Psoas muscle (tissue), 8 donors: Measurements from ENCODE around the gene LPAR1. TPM values are rescaled to one million over a fixed set of nuclear protein-coding genes. Genes with fewer than 3 reads are reported as not detected.

Experiments
- ATAC-seq, 4 donors: fragments of 200-7000 bp; cut with Tn5 transposase; one replicate each; pipeline ENCODE4 v1.9.1; 2020; ENCODE audit warnings: moderate library complexity in 3 of 4, mild to moderate bottlenecking in 2 of 4
- DNase-seq, 2 donors: peaks; one replicate each; pipeline ENCODE4 v3.0.0-alpha.2; 2020
- H3K27ac ChIP-seq: fragments of 200-600 bp; one replicate; pipeline ENCODE4 v1.8.0; 2022
- H3K27me3 ChIP-seq, 3 donors: fragments of 200-600 bp in 1 of 3; one replicate each; pipeline versions ENCODE4 v1.6.1 to v1.8.0; 2013 to 2022; ENCODE audit warnings: low read length in 2 of 3, mild to moderate bottlenecking in 2 of 3, moderate library complexity in 1 of 3; ENCODE audit not compliant: insufficient read depth in 3 of 3
- H3K36me3 ChIP-seq, 2 donors: fragments of 200-600 bp in 1 of 2; one replicate each; pipeline versions ENCODE4 v1.6.1 to v1.8.0; 2013 to 2022; ENCODE audit warnings: low read depth in 1 of 2, mild to moderate bottlenecking in 1 of 2, moderate library complexity in 1 of 2; ENCODE audit not compliant: insufficient read depth in 1 of 2
- H3K4me1 ChIP-seq: fragments of 200-600 bp; one replicate; pipeline ENCODE4 v1.8.0; 2022
- H3K4me3 ChIP-seq: fragments of 200-600 bp; one replicate; pipeline ENCODE4 v1.8.0; 2022; ENCODE audit warnings: mild to moderate bottlenecking
- H3K9me3 ChIP-seq: fragments of 200-600 bp; one replicate; pipeline ENCODE4 v1.8.0; 2022
- CTCF ChIP-seq: fragments of 200-600 bp; IDR thresholded peaks from one replicate; pipeline ENCODE4 v1.8.0; 2022; ENCODE audit warnings: antibody characterized with exemption
- WGBS, 3 donors: extraction: QIAGEN DNeasy Blood & Tissue Kit; methylation state at CpG; one replicate each; pipeline versions ENCODE4 v1.1.6 to v1.1.7; 2013; 5-methylcytosine and 5-hydroxymethylcytosine counted together
- intact Hi-C, 2 donors: fragments of 100-400 bp; cut with DNase I; formaldehyde crosslinking; loops; one replicate each; pipeline versions ENCODE4 v1.11.0 to v1.14.2; 2022
- polyA plus RNA-seq, 3 donors: library from polyadenylated mRNA; stranded (reverse); fragments of 200-250 nt; gene quantifications; one replicate each; pipeline ENCODE4 v1.2.3, GENCODE V29; 2013
- total RNA-seq, 4 donors: library from RNA; stranded (reverse); fragmentation: NEBNext Ultra II Directional in 2 of 4; extraction: Animal tissue kit (Norgen Biotek cat#: 25700) in 2 of 4; gene quantifications; one replicate each; pipeline versions ENCODE4 v1.2.1 to v1.2.4, GENCODE V29; 2021 to 2023
- donor health status: healthy with polysubstance abuse.
- donor health status: DM: no; HTN: no; CAD: no; lungs with moderate emphysema.
- donor health status: Bipolar disorder and iron deficiency.
- donor health status: healthy.
- donor health status: DM: yes; HTN: yes; CAD: no.
- donor health status: DM: no; HTN: no; CAD: no.
- donor health status: DM: no; HTN: no; CAD: no.
- donor health status: DM: yes; HTN: yes; CAD: no.

Gene LPAR1
- total and polyA plus RNA-seq, 7 donors: 2.5 to 7.7 (median 4.7) TPM

GRCh38 chr9:110958847-110959246 lies 79.4 kb downstream of the LPAR1 start:
- no peak for TF ChIP-seq CTCF
- Histone ChIP-seq H3K4me3 (no peak overlapping the region), H3K36me3 (no peaks in the 10 kb centered on the region), H3K27ac (no peak overlapping the region), H3K4me1 (no peaks in the 10 kb centered on the region), H3K9me3 (peaks cover 19% of the 10 kb centered on the region), H3K27me3 (no peaks in the 10 kb centered on the region)
- ATAC-seq (no peak), DNase-seq (no peak)
- intact Hi-C loops: no loop called here
- WGBS, 3 donors: 74 to 86% (median 85%) methylated on average over 1 of the region's 1 CpG

GRCh38 chr9:110954822-110955291 lies 83.4 kb downstream of the LPAR1 start:
- peaks cover 19% of the 10 kb centered on the region for H3K9me3 ChIP-seq
- intact Hi-C loops: no loop called here
- no peak overlapping the region for H3K4me3 ChIP-seq
- H3K27ac ChIP-seq: no peak overlapping the region
- WGBS, 3 donors: 63 to 76% (median 76%) methylated on average over 1 of the region's 1 CpG
- no peaks in the 10 kb centered on the region for H3K4me1 ChIP-seq
- ATAC-seq: no peak
- no peaks in the 10 kb centered on the region for H3K27me3 ChIP-seq
- no peak for DNase-seq
- H3K36me3 ChIP-seq: no peaks in the 10 kb centered on the region
- TF ChIP-seq CTCF: no peak

- intact Hi-C loops: no loop called here
- ATAC-seq (no peak), DNase-seq (no peak)
- WGBS, 3 donors: 81 to 86% (median 86%) methylated on average over 4 of the region's 4 CpGs
- Histone ChIP-seq H3K27ac (no peak overlapping the region), H3K4me3 (no peak overlapping the region), H3K36me3 (no peaks in the 10 kb centered on the region), H3K4me1 (no peaks in the 10 kb centered on the region), H3K27me3 (no peaks in the 10 kb centered on the region), H3K9me3 (peaks cover 11% of the 10 kb centered on the region)
- no peak for TF ChIP-seq CTCF
Measured at GRCh38 chr9:110952540-110952859, 85.8 kb downstream of the LPAR1 start.

GRCh38 chr9:110951805-110952539 lies 86.3 kb downstream of the LPAR1 start:
- H3K27ac ChIP-seq: no peak overlapping the region
- intact Hi-C loops: no loop called here
- DNase-seq: no peak
- ATAC-seq: no peak
- no peaks in the 10 kb centered on the region for H3K36me3 ChIP-seq
- WGBS, 3 donors: 53 to 60% (median 58%) methylated on average over 4 of the region's 4 CpGs
- H3K9me3 ChIP-seq: peaks cover 9% of the 10 kb centered on the region
- no peak for TF ChIP-seq CTCF
- H3K27me3 ChIP-seq: no peaks in the 10 kb centered on the region
- no peak overlapping the region for H3K4me3 ChIP-seq
- no peaks in the 10 kb centered on the region for H3K4me1 ChIP-seq
